LNCAP (cell line): ENCODE data around the gene ZNF174.
A peak's percentile ranks its signal among the peaks of the same experiment; 100 is the strongest.

Experiments used
- TF ChIP-seq, protein P1 (sequence below): fragments of 450-650 bp; IDR thresholded peaks from 2 replicates; pipeline ENCODE4 v1.5.1; 2017; ENCODE audit warnings: mild to moderate bottlenecking

ZNF174 gene

DNA sequence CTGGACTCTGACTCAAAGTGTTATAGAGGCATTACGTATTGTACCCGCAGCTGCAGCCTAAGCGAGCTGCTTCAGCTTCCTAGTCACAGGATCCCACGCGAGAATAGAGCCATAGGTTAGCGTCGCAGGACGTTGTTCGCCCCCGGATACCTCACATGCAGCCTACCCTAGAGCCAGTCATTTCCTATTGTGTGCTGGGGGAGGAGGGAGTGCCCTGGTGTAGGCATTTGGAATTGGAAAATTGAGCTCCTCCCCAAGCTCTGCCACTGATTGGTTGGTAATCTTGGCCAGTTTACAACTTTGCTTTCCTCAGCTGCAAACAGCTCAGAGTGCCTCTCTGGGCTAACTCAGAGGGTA is 43.0 kb downstream of the ZNF174 start:
- TF ChIP-seq, protein P1, sequence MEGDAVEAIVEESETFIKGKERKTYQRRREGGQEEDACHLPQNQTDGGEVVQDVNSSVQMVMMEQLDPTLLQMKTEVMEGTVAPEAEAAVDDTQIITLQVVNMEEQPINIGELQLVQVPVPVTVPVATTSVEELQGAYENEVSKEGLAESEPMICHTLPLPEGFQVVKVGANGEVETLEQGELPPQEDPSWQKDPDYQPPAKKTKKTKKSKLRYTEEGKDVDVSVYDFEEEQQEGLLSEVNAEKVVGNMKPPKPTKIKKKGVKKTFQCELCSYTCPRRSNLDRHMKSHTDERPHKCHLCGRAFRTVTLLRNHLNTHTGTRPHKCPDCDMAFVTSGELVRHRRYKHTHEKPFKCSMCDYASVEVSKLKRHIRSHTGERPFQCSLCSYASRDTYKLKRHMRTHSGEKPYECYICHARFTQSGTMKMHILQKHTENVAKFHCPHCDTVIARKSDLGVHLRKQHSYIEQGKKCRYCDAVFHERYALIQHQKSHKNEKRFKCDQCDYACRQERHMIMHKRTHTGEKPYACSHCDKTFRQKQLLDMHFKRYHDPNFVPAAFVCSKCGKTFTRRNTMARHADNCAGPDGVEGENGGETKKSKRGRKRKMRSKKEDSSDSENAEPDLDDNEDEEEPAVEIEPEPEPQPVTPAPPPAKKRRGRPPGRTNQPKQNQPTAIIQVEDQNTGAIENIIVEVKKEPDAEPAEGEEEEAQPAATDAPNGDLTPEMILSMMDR: no peak

DNA sequence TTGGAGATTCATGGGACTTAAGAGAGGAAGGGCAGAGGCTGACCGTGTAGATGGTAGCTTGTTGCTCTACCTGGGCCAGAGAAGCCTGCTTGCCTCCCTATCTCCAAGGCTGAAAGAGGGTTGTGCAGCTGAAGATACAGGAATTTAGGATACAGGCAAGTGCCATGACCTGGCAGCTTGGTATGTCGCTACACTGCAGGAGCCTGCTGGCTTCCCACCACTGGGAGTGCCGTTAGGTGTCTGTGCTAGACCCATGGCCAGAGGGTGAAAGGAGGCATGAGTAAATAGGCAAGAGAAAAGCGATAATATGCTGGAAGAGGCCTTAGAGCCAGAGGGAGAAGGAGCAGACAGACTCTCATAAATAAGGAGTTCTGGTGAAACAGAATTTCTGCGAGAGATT is 53.1 kb downstream of the ZNF174 start:
- TF ChIP-seq, protein P1: no peak

DNA sequence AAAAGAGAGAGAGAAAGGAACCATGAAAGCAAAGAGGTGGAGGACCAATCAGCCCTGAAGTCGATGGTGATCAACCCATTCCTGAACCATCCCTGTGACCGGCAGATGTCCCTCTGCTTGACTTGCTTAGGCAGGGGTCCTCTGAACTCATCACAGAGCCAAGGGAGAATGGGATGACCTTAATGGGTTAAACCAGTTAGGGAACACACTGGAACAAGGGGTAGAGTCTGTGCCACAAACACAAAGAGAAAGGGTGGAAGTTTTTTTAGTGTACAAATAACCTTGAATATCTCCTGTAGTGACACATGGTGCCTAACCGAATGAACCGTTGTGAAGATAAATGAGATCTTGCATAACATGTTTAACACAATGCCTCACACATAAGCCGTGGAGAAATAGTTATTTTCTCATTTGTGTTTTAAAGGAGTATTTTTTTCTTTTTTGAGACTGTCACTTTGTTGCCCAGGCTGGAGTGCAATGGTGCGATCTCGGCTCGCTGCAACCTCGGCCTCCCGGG is 53.7 kb downstream of the ZNF174 start:
- TF ChIP-seq, protein P1: no peak

DNA sequence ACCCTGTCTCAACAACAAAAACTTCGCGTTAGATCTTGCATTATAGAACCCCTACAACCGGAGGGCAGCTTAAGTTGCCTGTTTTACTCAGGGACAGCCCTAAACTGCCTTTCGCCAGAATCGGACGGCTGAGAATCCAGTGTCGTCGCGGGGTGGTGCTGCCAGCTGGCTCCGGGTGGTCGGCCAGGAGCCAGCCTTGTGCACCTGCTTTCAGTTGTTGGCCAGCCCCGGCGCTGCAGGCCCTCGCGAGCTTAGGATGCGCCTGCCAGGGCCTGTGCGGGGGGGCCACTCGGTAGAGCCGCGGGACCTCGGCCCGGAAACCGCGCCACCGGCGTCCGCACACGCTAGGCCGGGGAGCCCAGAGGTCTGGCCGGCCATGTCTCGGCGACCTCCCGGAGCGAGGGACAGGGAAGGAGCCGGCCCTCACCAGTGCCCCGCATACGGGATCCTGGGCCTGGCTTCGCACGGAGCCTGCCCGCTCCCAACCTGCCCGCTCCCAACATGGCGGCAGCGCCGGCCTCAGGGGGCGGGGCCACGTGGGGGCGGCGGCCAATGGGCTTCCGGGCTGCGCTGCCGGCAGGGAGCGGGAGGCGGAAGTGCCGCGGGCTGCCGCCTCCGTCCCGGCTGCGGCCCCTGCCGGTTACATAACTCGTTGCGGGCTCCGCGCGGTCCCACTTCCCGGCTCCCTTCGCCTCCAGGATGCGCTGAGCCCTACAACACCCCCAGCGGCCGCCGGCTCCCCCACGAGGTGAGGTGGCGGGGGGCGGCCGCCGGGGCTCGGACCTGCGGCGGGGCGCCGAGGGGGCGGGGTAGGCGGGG is 56.6 kb downstream of the ZNF174 start:
- TF ChIP-seq, protein P1: peak; percentile 54

DNA sequence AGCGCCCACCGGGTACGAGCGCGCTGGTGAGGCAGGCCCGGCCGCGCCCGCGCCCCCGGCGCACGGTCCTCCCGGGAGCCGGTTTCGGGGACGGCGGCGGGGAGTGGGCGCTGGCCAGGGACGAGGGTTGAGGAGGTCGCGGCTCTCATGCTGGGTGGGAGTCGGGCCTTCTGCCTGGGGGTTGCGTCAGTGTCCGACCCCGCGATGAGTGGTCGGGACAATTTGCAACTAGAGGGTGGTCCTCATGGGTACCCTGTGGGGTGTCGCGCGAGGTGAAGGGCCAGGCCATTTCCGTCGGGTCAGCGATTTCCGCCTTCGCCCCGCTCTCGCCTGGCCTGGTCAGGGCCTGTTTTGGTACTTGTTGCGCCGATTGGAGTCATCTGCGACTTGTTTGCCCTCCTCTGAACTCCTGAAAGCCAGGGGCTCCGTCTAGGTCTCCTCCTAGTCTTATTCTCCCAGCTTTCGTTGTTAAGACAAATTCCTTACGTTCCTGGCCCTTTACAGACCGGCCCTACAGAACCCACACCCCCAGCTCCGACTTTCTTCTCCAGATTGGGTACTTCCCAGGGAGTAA is 57.4 kb downstream of the ZNF174 start:
- TF ChIP-seq, protein P1: peak; percentile 23; the same call in 1 of the 2 replicates

DNA sequence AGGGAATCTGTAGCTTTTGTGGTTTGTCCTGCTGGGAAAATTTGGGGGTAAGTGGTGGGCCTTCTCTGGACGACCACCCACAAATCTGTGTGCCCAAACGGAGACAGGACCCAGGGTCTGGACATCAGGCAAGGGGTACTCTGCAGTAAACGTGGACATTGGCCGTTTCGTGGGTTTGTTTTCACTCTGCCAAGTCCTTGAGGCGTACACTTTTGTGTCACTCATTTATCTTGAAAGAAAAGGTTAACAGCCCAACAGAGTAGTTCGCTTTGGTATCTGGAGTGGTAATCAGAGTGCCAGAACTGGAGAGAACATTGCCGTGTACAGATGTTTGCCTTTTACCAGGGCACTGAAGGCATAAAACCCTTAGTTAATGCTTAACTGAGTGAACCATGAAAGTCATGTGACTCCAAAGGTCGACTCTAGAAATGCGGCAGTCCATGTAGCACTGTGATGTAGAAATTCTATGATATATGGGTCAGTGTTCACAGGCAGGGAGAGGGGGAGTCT is 57.9 kb downstream of the ZNF174 start:
- TF ChIP-seq, protein P1: no peak
